Posterior vena cava (tissue), 2 donors: ENCODE results near the gene ITGA3. TPM values are rescaled to one million over a fixed set of nuclear protein-coding genes. Genes with fewer than 3 reads are reported as not detected.

Experiments
- DNase-seq: peaks from one replicate; pipeline ENCODE4 v3.0.0-alpha.2; 2020; ENCODE audit warnings: low spot score
- intact Hi-C, 2 donors: fragments of 100-400 bp; cut with DNase I; formaldehyde crosslinking; loops; one replicate each; pipeline versions ENCODE4 v1.14.1 to v1.14.2; 2022 to 2023
- total RNA-seq, 2 donors: library from RNA; stranded (reverse); fragmentation: NEBNext Ultra II Directional; extraction: Animal tissue kit (Norgen Biotek cat#: 25700); gene quantifications; one replicate each; pipeline ENCODE4 v1.2.1, GENCODE V29; 2021
- donor health status: DM: yes; HTN: yes; CAD: no.
- donor health status: DM: yes; HTN: yes; CAD: no.

Gene ITGA3
- total RNA-seq, 2 donors from 2014 or later: 56.3 to 80.3 TPM

- intact Hi-C loops: no loop called here
- no peak for DNase-seq
These were observed 6.7 kb downstream of the ITGA3 start for GRCh38 chr17:50062293-50063243.

- no peak for DNase-seq
- intact Hi-C loops: no loop called here
These were observed 7.8 kb downstream of the ITGA3 start for GRCh38 chr17:50063561-50064252.

DNA sequence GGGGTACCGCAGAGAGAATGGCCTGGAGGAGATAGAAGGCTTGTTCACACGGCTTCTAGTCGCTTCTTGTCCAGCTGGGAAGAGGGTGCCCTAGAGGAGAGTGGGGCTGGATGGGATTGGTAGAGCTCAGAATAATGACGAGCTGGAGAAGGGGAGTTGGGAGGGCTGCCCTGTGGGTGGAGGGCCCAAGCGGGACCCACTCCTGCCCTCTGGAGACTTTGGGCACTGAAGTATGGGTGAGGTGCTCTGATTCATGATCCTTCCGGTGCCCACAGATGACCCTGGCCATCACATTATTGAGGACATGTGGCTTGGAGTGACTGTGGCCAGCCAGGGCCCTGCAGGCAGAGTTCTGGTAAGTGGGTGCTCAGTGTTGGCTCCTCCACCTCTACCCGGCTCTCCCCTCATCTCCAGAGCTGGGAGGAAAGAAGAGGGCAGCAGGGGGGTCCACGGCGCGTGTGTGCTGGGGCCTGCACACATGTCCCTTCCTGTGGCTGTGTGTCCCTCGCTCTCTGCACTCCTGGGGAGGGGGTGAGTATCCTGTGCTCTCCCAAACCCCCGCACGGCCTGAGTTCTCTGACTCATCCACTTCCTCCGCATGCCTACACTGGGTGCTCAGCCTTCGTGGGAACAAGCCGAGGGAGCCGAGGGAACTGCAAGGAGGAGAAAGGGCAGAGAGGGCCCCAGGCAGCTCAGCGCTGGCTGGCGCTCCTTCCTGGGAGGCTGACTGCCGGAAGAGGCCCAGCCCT is 8.5 kb downstream of the ITGA3 start:
- DNase-seq: no peak

GRCh38 chr17:50065056-50065455 is 9.1 kb downstream of the ITGA3 start:
- intact Hi-C loops: loop anchor here in 1 of 2 donors (5.0 kb wide), 1 partner anchor 38 kb away; no protein-coding TSS in a partner anchor
- no peak for DNase-seq

More for the DNA sequence above, 8.5 kb downstream of the ITGA3 start:
- intact Hi-C loops: loop anchor here in 1 of 2 donors (5.0 kb wide), 1 partner anchor 37 kb away; no protein-coding TSS in a partner anchor

DNA sequence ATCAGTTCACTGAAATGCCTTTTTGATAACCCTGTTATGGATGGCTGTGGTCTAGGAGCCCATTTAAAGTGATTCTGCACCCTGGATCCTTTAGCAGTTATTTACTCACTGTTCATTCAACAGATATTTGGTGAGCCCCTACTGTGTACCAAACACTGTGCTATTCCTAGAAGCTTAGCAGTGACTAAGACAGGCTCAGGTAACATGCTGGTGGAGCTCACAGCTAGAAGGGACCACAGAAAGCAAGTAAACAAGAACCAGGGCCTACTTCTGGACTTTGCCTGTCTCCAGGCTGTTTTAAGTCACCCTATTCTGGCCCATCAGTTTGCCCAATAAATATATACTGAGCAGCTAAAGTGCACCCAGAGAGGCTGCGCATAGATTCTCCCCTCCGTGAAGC is 11.1 kb downstream of the ITGA3 start:
- intact Hi-C loops: loop anchor here in 1 of 2 donors (5.0 kb wide), 1 partner anchor 40 kb away; no protein-coding TSS in a partner anchor
- no peak for DNase-seq

DNA sequence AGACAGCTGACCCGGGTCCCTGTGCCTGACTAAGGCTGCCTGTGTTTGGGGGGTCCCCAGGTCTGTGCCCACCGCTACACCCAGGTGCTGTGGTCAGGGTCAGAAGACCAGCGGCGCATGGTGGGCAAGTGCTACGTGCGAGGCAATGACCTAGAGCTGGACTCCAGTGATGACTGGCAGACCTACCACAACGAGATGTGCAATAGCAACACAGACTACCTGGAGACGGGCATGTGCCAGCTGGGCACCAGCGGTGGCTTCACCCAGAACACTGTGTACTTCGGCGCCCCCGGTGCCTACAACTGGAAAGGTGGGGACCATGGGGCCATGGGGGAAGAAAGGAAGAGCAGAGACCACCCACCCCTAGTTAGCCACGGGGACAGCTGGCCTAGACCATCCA is 12.1 kb downstream of the ITGA3 start:
- no peak for DNase-seq

DNA sequence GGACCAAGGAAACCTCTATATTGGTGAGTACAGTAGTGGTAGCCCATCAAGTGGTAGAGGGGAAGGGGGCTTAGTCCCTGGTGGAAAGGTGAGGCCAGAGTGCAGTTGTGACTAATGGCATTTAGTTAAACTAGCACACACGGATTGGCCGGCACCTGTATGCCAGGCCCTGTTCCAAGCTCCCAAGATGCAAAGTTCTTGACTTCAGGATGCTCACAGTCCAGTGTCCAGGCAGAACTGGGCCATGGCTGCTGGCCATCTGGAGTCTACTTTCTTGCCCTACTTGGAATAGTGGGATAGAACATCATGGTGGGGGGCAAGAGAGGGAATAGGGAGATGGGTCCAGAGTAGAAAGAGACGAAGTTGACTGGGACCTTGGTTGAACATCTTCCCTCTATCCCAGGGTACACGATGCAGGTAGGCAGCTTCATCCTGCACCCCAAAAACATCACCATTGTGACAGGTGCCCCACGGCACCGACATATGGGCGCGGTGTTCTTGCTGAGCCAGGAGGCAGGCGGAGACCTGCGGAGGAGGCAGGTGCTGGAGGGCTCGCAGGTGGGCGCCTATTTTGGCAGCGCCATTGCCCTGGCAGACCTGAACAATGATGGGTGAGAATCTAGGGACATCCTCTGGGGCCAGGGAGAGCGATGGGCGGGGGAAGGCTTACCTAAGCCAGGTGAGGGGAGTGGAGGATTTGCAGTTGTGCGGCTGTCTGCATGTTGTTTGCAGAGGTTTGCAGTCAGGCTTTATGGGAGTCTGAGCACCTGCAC is 15.2 kb downstream of the ITGA3 start:
- intact Hi-C loops: loop anchor here in 1 of 2 donors (10.0 kb wide), 1 partner anchor 206 kb away; no protein-coding TSS in a partner anchor
- DNase-seq: no peak

More for the DNA sequence above, 12.1 kb downstream of the ITGA3 start:
- intact Hi-C loops: loop anchor here in 1 of 2 donors (5.0 kb wide), 1 partner anchor 41 kb away; no protein-coding TSS in a partner anchor

DNA sequence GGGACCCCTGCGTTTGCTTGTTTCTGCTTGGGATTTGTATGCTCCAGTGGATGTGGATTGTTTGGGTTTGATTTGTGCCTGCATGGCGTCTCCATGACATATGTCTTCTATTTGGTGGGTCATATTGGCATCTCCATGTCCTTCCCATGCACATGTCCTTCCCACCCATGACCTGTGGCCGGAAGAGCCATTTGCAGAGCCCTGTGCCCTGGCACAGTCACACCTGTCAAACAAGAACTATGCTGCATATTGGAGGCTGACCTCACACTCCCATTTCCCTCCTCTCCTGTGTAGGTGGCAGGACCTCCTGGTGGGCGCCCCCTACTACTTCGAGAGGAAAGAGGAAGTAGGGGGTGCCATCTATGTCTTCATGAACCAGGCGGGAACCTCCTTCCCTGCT is 15.8 kb downstream of the ITGA3 start:
- intact Hi-C loops: loop anchor here in 1 of 2 donors (10.0 kb wide), 1 partner anchor 207 kb away; no protein-coding TSS in a partner anchor
- DNase-seq: no peak

GRCh38 chr17:50072130-50072529 is 16.2 kb downstream of the ITGA3 start:
- intact Hi-C loops: loop anchor here in 1 of 2 donors (10.0 kb wide), 1 partner anchor 207 kb away; no protein-coding TSS in a partner anchor
- no peak for DNase-seq

DNA sequence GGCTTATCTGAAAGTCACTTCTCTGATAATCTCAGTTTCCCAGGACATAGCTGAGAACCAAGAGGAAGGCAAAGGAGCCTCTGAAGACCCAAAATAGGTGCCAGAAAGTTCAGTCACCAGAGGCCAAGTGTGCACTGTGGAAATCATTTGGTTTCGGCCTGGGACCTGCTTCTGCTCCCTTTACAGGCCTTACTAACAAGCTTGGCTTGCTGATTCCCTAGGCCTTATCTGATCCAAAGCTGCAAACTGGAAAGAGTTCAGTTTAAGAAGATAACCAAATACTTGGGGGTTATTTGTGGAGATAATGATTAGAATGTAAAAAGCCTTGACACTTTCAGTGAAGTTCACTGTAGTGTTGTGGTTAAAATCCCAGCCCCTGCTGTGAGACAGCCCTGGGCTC is 17.0 kb downstream of the ITGA3 start:
- intact Hi-C loops: loop anchor here in 1 of 2 donors (10.0 kb wide), 1 partner anchor 208 kb away; no protein-coding TSS in a partner anchor
- DNase-seq: no peak

DNA sequence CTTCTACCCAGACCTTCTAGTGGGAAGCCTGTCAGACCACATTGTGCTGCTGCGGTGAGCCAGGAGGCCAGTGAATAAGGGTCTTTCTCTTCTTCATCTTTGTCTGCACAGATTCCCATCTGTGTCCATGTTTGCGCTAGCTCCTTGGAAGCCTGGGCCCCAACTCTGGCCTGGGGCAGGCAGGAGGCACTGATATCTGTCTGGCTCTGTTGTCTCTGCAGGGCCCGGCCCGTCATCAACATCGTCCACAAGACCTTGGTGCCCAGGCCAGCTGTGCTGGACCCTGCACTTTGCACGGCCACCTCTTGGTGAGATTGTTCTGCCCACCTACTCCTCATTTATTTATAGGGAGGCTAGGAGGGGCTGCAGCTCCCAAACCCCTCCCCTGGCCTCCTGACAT is 18.3 kb downstream of the ITGA3 start:
- DNase-seq: no peak
- intact Hi-C loops: loop anchor here in 1 of 2 donors (10.0 kb wide), 1 partner anchor 209 kb away; no protein-coding TSS in a partner anchor

DNA sequence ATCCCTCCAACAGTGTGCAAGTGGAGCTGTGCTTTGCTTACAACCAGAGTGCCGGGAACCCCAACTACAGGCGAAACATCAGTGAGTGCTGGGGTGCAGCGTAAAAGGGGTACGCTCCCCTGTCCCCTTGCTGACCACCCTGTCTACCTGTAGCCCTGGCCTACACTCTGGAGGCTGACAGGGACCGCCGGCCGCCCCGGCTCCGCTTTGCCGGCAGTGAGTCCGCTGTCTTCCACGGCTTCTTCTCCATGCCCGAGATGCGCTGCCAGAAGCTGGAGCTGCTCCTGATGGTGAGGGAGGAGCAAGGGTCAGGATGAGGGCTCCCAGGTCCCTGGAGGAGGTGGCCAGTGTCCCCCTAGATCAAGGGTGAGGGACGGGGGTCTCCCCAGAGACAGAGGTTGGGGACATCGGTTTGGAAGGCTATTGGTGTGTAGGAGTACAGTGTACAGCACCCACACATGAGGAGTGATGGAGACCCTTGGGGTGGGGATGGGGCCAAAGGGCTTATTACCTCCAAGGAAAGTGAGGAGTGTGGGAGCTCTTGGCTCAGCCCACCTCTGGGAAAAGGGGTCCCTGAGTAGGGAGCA is 19.6 kb downstream of the ITGA3 start:
- DNase-seq: no peak
- intact Hi-C loops: loop anchor here in 1 of 2 donors (10.0 kb wide), 1 partner anchor 211 kb away; no protein-coding TSS in a partner anchor

DNA sequence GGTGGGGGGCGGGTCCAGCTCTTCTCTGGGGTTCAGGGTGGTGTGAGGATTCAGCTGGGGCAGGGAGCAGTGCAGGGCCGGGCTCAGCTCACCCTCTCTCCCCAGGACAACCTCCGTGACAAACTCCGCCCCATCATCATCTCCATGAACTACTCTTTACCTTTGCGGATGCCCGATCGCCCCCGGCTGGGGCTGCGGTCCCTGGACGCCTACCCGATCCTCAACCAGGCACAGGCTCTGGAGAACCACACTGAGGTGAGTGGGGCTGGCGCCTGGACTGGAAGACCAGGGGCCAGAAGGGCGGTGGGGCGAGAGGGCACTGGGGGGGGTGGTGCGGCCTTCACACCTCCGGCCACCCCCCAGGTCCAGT is 20.3 kb downstream of the ITGA3 start:
- intact Hi-C loops: loop anchor here in 1 of 2 donors (10.0 kb wide), 1 partner anchor 211 kb away; no protein-coding TSS in a partner anchor
- no peak for DNase-seq

DNA sequence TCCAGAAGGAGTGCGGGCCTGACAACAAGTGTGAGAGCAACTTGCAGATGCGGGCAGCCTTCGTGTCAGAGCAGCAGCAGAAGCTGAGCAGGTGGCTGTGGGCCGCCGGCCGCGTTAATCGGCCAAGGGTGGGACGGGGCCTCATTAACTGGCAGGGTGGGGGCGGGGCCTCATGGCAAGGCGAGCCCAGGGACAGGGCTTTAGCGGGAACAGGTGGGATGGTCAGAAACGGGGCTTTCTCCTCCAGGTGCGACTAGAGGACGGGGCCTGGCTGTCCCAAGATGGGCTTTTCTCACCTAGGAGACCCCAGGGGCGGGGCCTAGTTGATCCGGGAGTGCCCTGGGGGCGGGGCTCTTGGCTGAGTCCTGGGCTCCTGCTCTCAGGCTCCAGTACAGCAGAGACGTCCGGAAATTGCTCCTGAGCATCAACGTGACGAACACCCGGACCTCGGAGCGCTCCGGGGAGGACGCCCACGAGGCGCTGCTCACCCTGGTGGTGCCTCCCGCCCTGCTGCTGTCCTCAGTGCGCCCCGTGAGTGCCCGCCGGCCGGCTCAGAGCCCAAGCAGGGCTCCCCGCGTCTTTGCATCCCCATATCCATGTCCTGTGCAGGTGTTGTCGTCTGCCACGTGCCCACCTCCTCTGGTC is 20.8 kb downstream of the ITGA3 start:
- intact Hi-C loops: loop anchor here in 1 of 2 donors (10.0 kb wide), 1 partner anchor 212 kb away; no protein-coding TSS in a partner anchor
- no peak for DNase-seq

DNA sequence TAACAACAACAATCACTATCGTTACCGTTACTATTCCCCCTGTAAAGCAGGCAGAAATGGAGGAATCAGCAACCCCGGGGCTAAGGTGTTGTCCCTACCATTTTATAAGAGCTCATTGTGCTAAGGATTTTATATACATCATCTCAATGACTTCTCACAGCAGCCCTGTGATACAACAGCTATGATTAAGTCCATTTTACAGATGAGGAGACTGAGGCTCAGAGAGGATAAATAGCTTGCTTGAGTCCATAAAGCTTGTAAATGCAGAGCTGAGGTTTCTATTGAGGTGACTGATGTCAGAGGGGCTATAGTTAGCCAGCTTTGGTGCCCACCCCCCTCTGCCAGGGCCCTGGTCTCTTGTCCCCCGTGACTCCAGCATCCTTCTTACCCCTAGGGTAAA is 22.5 kb downstream of the ITGA3 start:
- no peak for DNase-seq
- intact Hi-C loops: loop anchor here in 1 of 2 donors (10.0 kb wide), 1 partner anchor 214 kb away; no protein-coding TSS in a partner anchor

DNA sequence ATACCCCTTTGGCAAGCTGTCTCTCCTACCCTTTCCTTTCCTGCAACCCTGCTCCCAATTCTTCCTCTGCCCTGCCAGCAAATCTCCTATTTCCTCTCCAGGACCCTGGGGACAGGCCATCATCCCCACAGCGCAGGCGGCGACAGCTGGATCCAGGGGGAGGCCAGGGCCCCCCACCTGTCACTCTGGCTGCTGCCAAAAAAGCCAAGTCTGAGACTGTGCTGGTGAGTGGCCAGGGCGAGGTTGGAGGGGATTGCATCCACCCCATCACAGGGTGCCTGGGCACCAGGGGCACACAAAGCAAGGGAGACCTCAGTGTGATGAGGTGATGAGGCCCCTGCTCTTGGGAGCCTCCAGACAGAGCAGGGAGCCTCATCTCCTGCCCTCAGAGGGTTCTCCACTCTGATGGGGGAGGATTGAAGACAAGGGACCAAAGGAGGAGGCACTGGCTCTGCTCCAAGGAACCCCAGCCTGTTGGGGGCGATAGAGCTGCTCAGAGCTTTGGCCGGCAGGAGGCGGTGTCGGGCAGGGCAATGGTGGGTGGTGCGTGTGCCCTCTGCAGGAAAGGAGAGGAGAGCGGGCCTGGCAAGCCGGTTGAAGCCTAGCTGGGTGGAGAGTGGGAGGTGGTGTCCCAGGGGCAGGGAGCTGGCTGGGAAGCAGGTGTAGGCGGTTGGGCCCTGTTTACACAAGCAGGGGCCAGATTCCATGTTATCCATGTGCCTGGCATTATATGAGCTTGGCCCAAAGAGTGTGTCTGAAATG is 23.6 kb downstream of the ITGA3 start:
- intact Hi-C loops: loop anchor here (10.0 kb wide), 2 partner anchors 205 to 215 kb away; no protein-coding TSS in a partner anchor
- peak; percentile 76 for DNase-seq
